ENCODE results near the gene UBE2S.

UBE2S gene

GRCh38 chr19:55443045-55443823 lies 35.6 kb upstream of the UBE2S start, which contains the start of gene SHISA7:
Gene SHISA7 (minus strand): TSS chr19:55443300. CDS start chr19:55442863, 437 bp downstream.
- TF ChIP-seq, protein P1, sequence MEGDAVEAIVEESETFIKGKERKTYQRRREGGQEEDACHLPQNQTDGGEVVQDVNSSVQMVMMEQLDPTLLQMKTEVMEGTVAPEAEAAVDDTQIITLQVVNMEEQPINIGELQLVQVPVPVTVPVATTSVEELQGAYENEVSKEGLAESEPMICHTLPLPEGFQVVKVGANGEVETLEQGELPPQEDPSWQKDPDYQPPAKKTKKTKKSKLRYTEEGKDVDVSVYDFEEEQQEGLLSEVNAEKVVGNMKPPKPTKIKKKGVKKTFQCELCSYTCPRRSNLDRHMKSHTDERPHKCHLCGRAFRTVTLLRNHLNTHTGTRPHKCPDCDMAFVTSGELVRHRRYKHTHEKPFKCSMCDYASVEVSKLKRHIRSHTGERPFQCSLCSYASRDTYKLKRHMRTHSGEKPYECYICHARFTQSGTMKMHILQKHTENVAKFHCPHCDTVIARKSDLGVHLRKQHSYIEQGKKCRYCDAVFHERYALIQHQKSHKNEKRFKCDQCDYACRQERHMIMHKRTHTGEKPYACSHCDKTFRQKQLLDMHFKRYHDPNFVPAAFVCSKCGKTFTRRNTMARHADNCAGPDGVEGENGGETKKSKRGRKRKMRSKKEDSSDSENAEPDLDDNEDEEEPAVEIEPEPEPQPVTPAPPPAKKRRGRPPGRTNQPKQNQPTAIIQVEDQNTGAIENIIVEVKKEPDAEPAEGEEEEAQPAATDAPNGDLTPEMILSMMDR (IDR thresholded peaks at IDR 0.05; ENCODE audit: insufficient read depth, low read depth, low read length, missing control alignments) = no peak
- H3K4me3 ChIP-seq (ENCODE audit: low read length) = no peak within 1 kb of the TSS
- no peak for DNase-seq (ENCODE audit: low read depth)

GRCh38 chr19:55442372-55442961 lies 34.9 kb upstream of the UBE2S start:
- H3K4me3 ChIP-seq (ENCODE audit: low read length) = no peak overlapping the region
- TF ChIP-seq, protein P1 (IDR thresholded peaks at IDR 0.05; ENCODE audit: insufficient read depth, low read depth, low read length, missing control alignments) = no peak
- no peak for DNase-seq (ENCODE audit: low read depth)

- peak; percentile 23 for DNase-seq (ENCODE audit: low read depth)
- no peak overlapping the region for H3K4me3 ChIP-seq (ENCODE audit: low read length)
- TF ChIP-seq, protein P1 (IDR thresholded peaks at IDR 0.05; ENCODE audit: insufficient read depth, low read depth, low read length, missing control alignments) = no peak
These were observed 34.2 kb upstream of the UBE2S start for GRCh38 chr19:55441692-55442321.

GRCh38 chr19:55441319-55441691 lies 33.7 kb upstream of the UBE2S start:
- H3K4me3 ChIP-seq (ENCODE audit: low read length) = no peak overlapping the region
- DNase-seq (ENCODE audit: low read depth) = no peak
- TF ChIP-seq, protein P1 (IDR thresholded peaks at IDR 0.05; ENCODE audit: insufficient read depth, low read depth, low read length, missing control alignments) = no peak

- no peak for DNase-seq (ENCODE audit: low read depth)
- no peak overlapping the region for H3K4me3 ChIP-seq (ENCODE audit: low read length)
- TF ChIP-seq, protein P1 (IDR thresholded peaks at IDR 0.05; ENCODE audit: insufficient read depth, low read depth, low read length, missing control alignments) = no peak
These were observed 33.0 kb upstream of the UBE2S start for GRCh38 chr19:55440411-55441105.

- H3K4me3 ChIP-seq (ENCODE audit: low read length) = no peak overlapping the region
- DNase-seq (ENCODE audit: low read depth) = no peak
- TF ChIP-seq, protein P1 (IDR thresholded peaks at IDR 0.05; ENCODE audit: insufficient read depth, low read depth, low read length, missing control alignments) = no peak
These were observed 31.5 kb upstream of the UBE2S start for GRCh38 chr19:55439052-55439451.
